ENCODE results near the gene CCND1. TPM values are rescaled to one million over a fixed set of nuclear protein-coding genes. Genes with fewer than 3 reads are reported as not detected.
"Not testable (repeated sequence)": the region's sequence is repeated elsewhere in the genome, so short reads cannot be mapped to it uniquely, and the experiment has no call there.

CCND1 gene
- total and polyA plus RNA-seq, 10 of the 15 experiments (the other 5 are each of a cell fraction or from before 2014, with no cell fraction given) = 0.09 to 6.6 (median 0.59) TPM; not detected in 2

GRCh38 chr11:69620683-69621290 is 20.2 kb upstream of the CCND1 start (continued):
- TF ChIP-seq SRF (IDR thresholded peaks at IDR 0.05; ENCODE audit: low read depth in 2 of 2, low read length in 2 of 2) = no peak
- TF ChIP-seq MTA3 (IDR thresholded peaks at IDR 0.05; ENCODE audit: borderline replicate concordance, low read length) = no peak

DNA sequence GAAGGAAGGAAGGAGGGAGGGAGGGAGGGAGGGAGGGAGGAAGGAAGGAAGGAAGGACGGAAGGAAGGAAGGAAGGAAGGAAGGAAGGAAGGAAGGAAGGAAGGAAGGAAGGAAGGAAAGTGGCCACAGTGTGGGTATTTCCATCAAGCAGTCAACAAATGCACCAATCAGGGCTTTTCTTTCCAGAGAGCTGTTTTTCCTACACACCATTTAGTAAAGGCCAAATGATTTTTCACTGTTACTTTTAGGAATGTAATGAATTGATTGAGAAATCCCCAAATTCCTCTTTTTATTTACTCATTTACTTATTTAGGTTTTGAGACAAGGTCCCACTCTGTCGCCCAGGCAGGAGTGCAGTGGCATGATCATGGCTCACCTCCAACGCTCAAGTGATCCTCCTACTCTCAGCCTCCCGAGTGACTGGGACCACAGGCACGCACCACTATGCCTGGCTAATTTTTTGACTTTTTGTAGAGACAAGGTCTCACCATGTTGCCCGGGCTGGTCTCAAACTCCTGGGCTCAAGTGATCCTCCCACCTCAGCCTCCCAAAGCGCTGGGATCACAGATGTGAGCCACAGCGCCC is 18.8 kb upstream of the CCND1 start:
- WGBS (ENCODE audit: insufficient coverage, insufficient replicate concordance, low lambda C conversion rate, missing lambda C conversion rate) = 34% methylated on average over 7 of the region's 8 CpGs

GRCh38 chr11:69624293-69624692 is 16.7 kb upstream of the CCND1 start:
- ATAC-seq (no peak), FAIRE-seq (no peak), DNase-seq (ENCODE audit: low read depth, low spot score) (no peak)
- ChIA-PET RAD21 (ENCODE audit: unreplicated experiment) (no interaction called here), POLR2A (no interaction called here), SMC1A (ENCODE audit: uncharacterized antibody, unreplicated experiment) (interaction anchor here (1.2 kb wide), 1 partner anchor 365 kb away, joined by 3 read pairs; no protein-coding TSS in a partner anchor), CTCF (interaction anchor here (0.6 kb wide), 1 partner anchor 46 kb away, joined by 5 read pairs; no protein-coding TSS in a partner anchor)
- Histone ChIP-seq H3K36me3 (ENCODE audit: control insufficient read depth in 2 of 2, insufficient read depth in 2 of 2, low read length in 1 of 2) (no peaks in the 10 kb centered on the region), H3K9ac (ENCODE audit: control insufficient read depth, insufficient read depth, low read length) (no peak overlapping the region), H3K9me3 (replicated peaks; ENCODE audit: control insufficient read depth, insufficient read depth, low read length) (no peaks in the 10 kb centered on the region; the same call in 2 of the 3 replicates), H3K4me3 (no peak overlapping the region), H3K4me1 (ENCODE audit: control insufficient read depth, insufficient read depth, low read length) (no peaks in the 10 kb centered on the region), H2AFZ (ENCODE audit: control insufficient read depth, low read depth, low read length) (no peak overlapping the region), H3K27me3 (replicated peaks in 1 of 2; ENCODE audit: control insufficient read depth in 2 of 2, insufficient read depth in 2 of 2, low read length in 1 of 2) (peaks cover 0 to 2% of the 10 kb centered on the region in 2 experiments; a peak in 1 of 4 replicates), H3K79me2 (ENCODE audit: control insufficient read depth, insufficient read depth, low read length) (no peaks in the 10 kb centered on the region), H4K20me1 (ENCODE audit: control insufficient read depth, insufficient read depth) (no peaks in the 10 kb centered on the region), H3K4me2 (ENCODE audit: control insufficient read depth, insufficient read depth) (no peak overlapping the region), H3K27ac (ENCODE audit: control insufficient read depth, insufficient read depth) (no peak overlapping the region)
- in situ Hi-C loops (cut with MboI) (no loop called here), intact Hi-C loops (cut with micrococcal nuclease; ENCODE audit: unreplicated experiment) (no loop called here)
- TF ChIP-seq KAT2A (conservative IDR thresholded peaks at IDR 0.05; ENCODE audit: control insufficient read depth, low read depth, low read length) = no peak
- TF ChIP-seq KDM1A (IDR thresholded peaks at IDR 0.05; ENCODE audit: borderline replicate concordance) = no peak
- 0% methylated on average over 1 of the region's 1 CpG for WGBS (ENCODE audit: insufficient coverage, insufficient replicate concordance, low lambda C conversion rate, missing lambda C conversion rate)
- BruUV-seq (replicated peaks) = no TSS peak

More for the DNA sequence above, 18.8 kb upstream of the CCND1 start:
- H3K4me1 ChIP-seq (ENCODE audit: control insufficient read depth, insufficient read depth, low read length); H3K4me3 ChIP-seq; H3K4me2 ChIP-seq (ENCODE audit: control insufficient read depth, insufficient read depth); FAIRE-seq; ATAC-seq; DNase-seq (ENCODE audit: low read depth, low spot score); H3K27ac ChIP-seq (ENCODE audit: control insufficient read depth, insufficient read depth); H3K9me3 ChIP-seq (replicated peaks; ENCODE audit: control insufficient read depth, insufficient read depth, low read length); H3K36me3 ChIP-seq (ENCODE audit: control insufficient read depth in 2 of 2, insufficient read depth in 2 of 2, low read length in 1 of 2); H2AFZ ChIP-seq (ENCODE audit: control insufficient read depth, low read depth, low read length); H3K27me3 ChIP-seq (replicated peaks in 1 of 2; ENCODE audit: control insufficient read depth in 2 of 2, insufficient read depth in 2 of 2, low read length in 1 of 2); H3K9ac ChIP-seq (ENCODE audit: control insufficient read depth, insufficient read depth, low read length); H3K79me2 ChIP-seq (ENCODE audit: control insufficient read depth, insufficient read depth, low read length); BruUV-seq (replicated peaks); POLR2A ChIA-PET; intact Hi-C loops (cut with micrococcal nuclease; ENCODE audit: unreplicated experiment); CTCF ChIA-PET; RAD21 ChIA-PET (ENCODE audit: unreplicated experiment); in situ Hi-C loops (cut with MboI); H4K20me1 ChIP-seq (ENCODE audit: control insufficient read depth, insufficient read depth): not testable (repeated sequence)
- SMC1A ChIA-PET (ENCODE audit: uncharacterized antibody, unreplicated experiment) = interaction anchor here (1.0 kb wide), 1 partner anchor 10 kb away, joined by 3 read pairs; no protein-coding TSS in a partner anchor
